ENCODE results near the gene MCM9.

DNA sequence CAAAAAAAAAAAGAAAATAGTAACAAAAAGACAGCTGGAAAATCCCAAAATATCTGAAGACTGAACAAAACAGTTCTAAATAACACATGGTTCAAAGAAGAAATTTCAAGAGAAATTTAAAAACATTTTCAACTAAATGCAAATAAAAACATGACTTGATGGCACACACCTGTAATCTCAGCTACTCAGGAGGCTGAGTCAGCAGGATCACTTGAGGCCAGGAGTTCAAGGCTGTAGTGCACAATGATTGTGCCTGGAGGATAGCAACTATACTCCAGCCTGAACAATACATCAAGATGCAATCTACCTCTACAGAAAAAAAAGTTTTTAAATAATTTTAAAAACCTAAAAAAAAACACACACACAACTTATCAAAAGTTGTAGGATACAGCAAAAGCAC lies 62.6 kb downstream of the MCM9 start:
- no peak for TF ChIP-seq FOXK1 (CRISPR knock-in tag; IDR thresholded peaks at IDR 0.05; ENCODE audit: borderline replicate concordance, low read depth)
- TF ChIP-seq, protein P1, sequence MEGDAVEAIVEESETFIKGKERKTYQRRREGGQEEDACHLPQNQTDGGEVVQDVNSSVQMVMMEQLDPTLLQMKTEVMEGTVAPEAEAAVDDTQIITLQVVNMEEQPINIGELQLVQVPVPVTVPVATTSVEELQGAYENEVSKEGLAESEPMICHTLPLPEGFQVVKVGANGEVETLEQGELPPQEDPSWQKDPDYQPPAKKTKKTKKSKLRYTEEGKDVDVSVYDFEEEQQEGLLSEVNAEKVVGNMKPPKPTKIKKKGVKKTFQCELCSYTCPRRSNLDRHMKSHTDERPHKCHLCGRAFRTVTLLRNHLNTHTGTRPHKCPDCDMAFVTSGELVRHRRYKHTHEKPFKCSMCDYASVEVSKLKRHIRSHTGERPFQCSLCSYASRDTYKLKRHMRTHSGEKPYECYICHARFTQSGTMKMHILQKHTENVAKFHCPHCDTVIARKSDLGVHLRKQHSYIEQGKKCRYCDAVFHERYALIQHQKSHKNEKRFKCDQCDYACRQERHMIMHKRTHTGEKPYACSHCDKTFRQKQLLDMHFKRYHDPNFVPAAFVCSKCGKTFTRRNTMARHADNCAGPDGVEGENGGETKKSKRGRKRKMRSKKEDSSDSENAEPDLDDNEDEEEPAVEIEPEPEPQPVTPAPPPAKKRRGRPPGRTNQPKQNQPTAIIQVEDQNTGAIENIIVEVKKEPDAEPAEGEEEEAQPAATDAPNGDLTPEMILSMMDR (CRISPR knock-in tag; IDR thresholded peaks at IDR 0.05), result no peak
- TF ChIP-seq ZNF781 (CRISPR knock-in tag; IDR thresholded peaks at IDR 0.05; ENCODE audit: borderline replicate concordance, not compliant biosample characterization), result no peak
- TF ChIP-seq BRCA1 (CRISPR knock-in tag; IDR thresholded peaks at IDR 0.05), result no peak
- no peak for TF ChIP-seq TEAD2 (CRISPR knock-in tag; IDR thresholded peaks at IDR 0.05)
- no peak for TF ChIP-seq EEA1 (CRISPR knock-in tag; IDR thresholded peaks at IDR 0.05; ENCODE audit: borderline replicate concordance)
